HL-60 (cell line): ENCODE results near the gene BCL11B.

Experiments used
- DNase-seq, 2 experiments: peaks; one replicate each; pipeline ENCODE4 v3.0.0-alpha.2; 2010 to 2020; ENCODE audit warnings: low read depth in 1 of 2, low spot score in 1 of 2
- H3K27ac ChIP-seq: fragments of 250-450 bp; sonication (Bioruptor Pico); replicated peaks from 2 replicates; pipeline ENCODE4 v1.5.1; 2020; ENCODE audit warnings: mild to moderate bottlenecking, moderate library complexity
- H3K27me3 ChIP-seq: fragments of 250-450 bp; sonication (Bioruptor Pico); 2 replicates; pipeline ENCODE4 v1.5.1; 2021; ENCODE audit warnings: mild to moderate bottlenecking, moderate library complexity; ENCODE audit not compliant: insufficient read depth, poor library complexity, severe bottlenecking
- H3K4me3 ChIP-seq: replicated peaks from 2 replicates; pipeline ENCODE4 v1.5.1; 2011; ENCODE audit warnings: mild to moderate bottlenecking, control low read depth, low read length; ENCODE audit not compliant: insufficient read depth
- CTCF ChIP-seq: IDR thresholded peaks from one replicate; pipeline ENCODE4 v1.5.1; 2011; ENCODE audit warnings: low read length, control low read depth, inconsistent platforms; ENCODE audit not compliant: insufficient read depth
- GABPA ChIP-seq: IDR thresholded peaks from 2 replicates; pipeline ENCODE4 v1.6.1; 2012; ENCODE audit warnings: low read depth
- POLR2AphosphoS5 ChIP-seq: IDR thresholded peaks from 2 replicates; pipeline ENCODE4 v1.6.1; 2012; ENCODE audit warnings: low read depth
- REST ChIP-seq: IDR thresholded peaks from 2 replicates; pipeline ENCODE4 v1.6.1; 2012; ENCODE audit warnings: low read depth; ENCODE audit not compliant: insufficient replicate concordance
- SPI1 ChIP-seq: IDR thresholded peaks from 2 replicates; pipeline ENCODE4 v1.6.1; 2012; ENCODE audit warnings: low read depth, mild to moderate bottlenecking, borderline replicate concordance

BCL11B gene

GRCh38 chr14:99123208-99123870 is 148.7 kb downstream of the BCL11B start:
- Histone ChIP-seq H3K27me3 (no peaks in the 10 kb centered on the region), H3K27ac (no peak overlapping the region), H3K4me3 (no peak overlapping the region)
- no peak for TF ChIP-seq CTCF
- no peak for TF ChIP-seq GABPA
- no peak for TF ChIP-seq REST
- no peak for TF ChIP-seq SPI1
- DNase-seq = no peak

- Histone ChIP-seq H3K27me3 (no peaks in the 10 kb centered on the region), H3K4me3 (no peak overlapping the region), H3K27ac (no peak overlapping the region)
- TF ChIP-seq CTCF (no peak), POLR2AphosphoS5 (no peak), SPI1 (no peak), REST (no peak), GABPA (no peak)
- DNase-seq = no peak
Observed at GRCh38 chr14:99122521-99123125, 149.4 kb downstream of the BCL11B start.

GRCh38 chr14:99121319-99121875 is 150.6 kb downstream of the BCL11B start:
- Histone ChIP-seq H3K27me3 (no peaks in the 10 kb centered on the region), H3K4me3 (no peak overlapping the region), H3K27ac (no peak overlapping the region)
- DNase-seq = no peak
- no peak for TF ChIP-seq CTCF
- TF ChIP-seq SPI1 = no peak
- no peak for TF ChIP-seq POLR2AphosphoS5
- TF ChIP-seq REST = no peak
- no peak for TF ChIP-seq GABPA
